Endothelial cell of umbilical vein (primary cell): ENCODE measurements around the gene SAMD11. TPM values are rescaled to one million over a fixed set of nuclear protein-coding genes. Genes with fewer than 3 reads are reported as not detected.

Source experiments
- BruUV-seq: library from RNA; stranded (reverse); fragments of 400-500 nt; replicated peaks from 2 replicates; lab custom pipeline; 2021; lab: Mats Ljungman, UMichigan
- CTCF ChIA-PET: fragments of 300-600, 350-600 bp; sonication (Branson Sonifier 250); formaldehyde crosslinking; loops from one replicate; lab custom pipeline; 2021; ENCODE audit warnings: antibody characterized with exemption, inconsistent platforms; lab: Charles Lee
- POLR2A ChIA-PET: fragments of 300-600, 350-600 bp; sonication (Branson Sonifier 250); formaldehyde crosslinking; loops from one replicate; lab custom pipeline; 2021; ENCODE audit warnings: antibody characterized with exemption, inconsistent platforms; lab: Charles Lee
- DNase-seq: peaks from one replicate; pipeline ENCODE4 v3.0.0-alpha.2; 2011; ENCODE audit warnings: low read depth, low spot score
- FAIRE-seq: peaks from 2 replicates; lab custom pipeline; 2011; peaks lifted over from hg19 to GRCh38; lab: Jason Lieb, UNC
- H2AFZ ChIP-seq: 2 replicates; pipeline ENCODE4 v1.6.0; 2012; ENCODE audit warnings: low read depth, low read length, control low read depth, inconsistent platforms
- H3K27ac ChIP-seq: 2 replicates; pipeline ENCODE4 v1.5.1; 2011; ENCODE audit warnings: low read depth, mild to moderate bottlenecking, control low read depth, low read length, moderate library complexity; ENCODE audit not compliant: insufficient read depth
- H3K27me3 ChIP-seq, 2 experiments: 2 replicates each; pipeline versions ENCODE4 v1.6.0 to v1.6.1; 2011; ENCODE audit warnings: low read length in 2 of 2, mixed read lengths in 1 of 2; ENCODE audit not compliant: control insufficient read depth in 2 of 2, insufficient read depth in 2 of 2
- H3K36me3 ChIP-seq, 2 experiments: 2 replicates in 1 of 2; 3 replicates in 1 of 2; pipeline ENCODE4 v1.5.1; 2011; ENCODE audit warnings: low read length in 2 of 2, mild to moderate bottlenecking in 1 of 2, moderate library complexity in 1 of 2; ENCODE audit not compliant: control insufficient read depth in 2 of 2, insufficient read depth in 2 of 2; ENCODE audit errors: extremely low read depth in 1 of 2
- H3K4me1 ChIP-seq: 3 replicates; pipeline ENCODE4 v1.5.1; 2011; ENCODE audit warnings: mild to moderate bottlenecking, low read length; ENCODE audit not compliant: control insufficient read depth, insufficient read depth; ENCODE audit errors: extremely low read depth
- H3K4me2 ChIP-seq: 2 replicates; pipeline ENCODE4 v1.6.1; 2011; ENCODE audit warnings: low read length, control low read depth, mixed read lengths; ENCODE audit not compliant: insufficient read depth
- H3K4me3 ChIP-seq, 3 experiments: fragments of 200-600 bp in 1 of 3; sonication (generic), shearing (Covaris generic) in 1 of 3; replicated peaks in 1 of 3; 2 replicates each; pipeline ENCODE4 v1.5.1; 2011 to 2016; ENCODE audit warnings: control low read depth in 3 of 3, low read length in 3 of 3, mild to moderate bottlenecking in 2 of 3, inconsistent platforms in 1 of 3, low read depth in 1 of 3, moderate library complexity in 1 of 3; ENCODE audit not compliant: insufficient read depth in 1 of 3
- H3K79me2 ChIP-seq: 2 replicates; pipeline ENCODE4 v1.6.0; 2012; ENCODE audit warnings: low read length, inconsistent platforms; ENCODE audit not compliant: control insufficient read depth, insufficient read depth
- H3K9ac ChIP-seq: replicated peaks from 2 replicates; pipeline ENCODE3; 2011; ENCODE audit warnings: low read length, control low read depth; ENCODE audit not compliant: insufficient read depth; ENCODE audit errors: extremely low read depth
- H3K9me1 ChIP-seq: replicated peaks from 3 replicates; pipeline ENCODE4 v1.6.0; 2011; ENCODE audit warnings: mild to moderate bottlenecking, low read length; ENCODE audit not compliant: control insufficient read depth, insufficient read depth; ENCODE audit errors: extremely low read depth
- H3K9me3 ChIP-seq: replicated peaks from 2 replicates; pipeline ENCODE4 v1.5.1; 2012; ENCODE audit warnings: low read length, inconsistent platforms; ENCODE audit not compliant: control insufficient read depth, insufficient read depth
- H4K20me1 ChIP-seq: replicated peaks from 2 replicates; pipeline ENCODE3; 2011; ENCODE audit warnings: mild to moderate bottlenecking, low read length; ENCODE audit not compliant: control insufficient read depth, insufficient read depth; ENCODE audit errors: extremely low read depth
- EZH2 ChIP-seq: IDR thresholded peaks from 2 replicates; pipeline ENCODE4 v1.6.1; 2012; ENCODE audit warnings: borderline replicate concordance, low read depth, mild to moderate bottlenecking, moderate library complexity, low read length, inconsistent platforms; ENCODE audit not compliant: severe bottlenecking
- FOS ChIP-seq: IDR thresholded peaks from 2 replicates; pipeline ENCODE4 v1.6.1; 2011; ENCODE audit warnings: mild to moderate bottlenecking, low read length, moderate library complexity, borderline replicate concordance; ENCODE audit not compliant: insufficient read depth
- GATA2 ChIP-seq: IDR thresholded peaks from 2 replicates; pipeline ENCODE4 v1.7.0; 2011; ENCODE audit warnings: low read depth, mild to moderate bottlenecking, moderate library complexity, mixed read lengths, low read length; ENCODE audit not compliant: insufficient read length, insufficient read depth
- JUN ChIP-seq: IDR thresholded peaks from 2 replicates; pipeline ENCODE4 v1.6.1; 2011; ENCODE audit warnings: borderline replicate concordance, low read depth; ENCODE audit not compliant: insufficient read length, insufficient read depth
- MYC ChIP-seq: IDR thresholded peaks from one replicate; pipeline ENCODE4 v1.6.1; 2011; ENCODE audit warnings: mild to moderate bottlenecking, low read depth, low read length
- POLR2A ChIP-seq: IDR thresholded peaks from 2 replicates; pipeline ENCODE4 v1.6.1; 2012; ENCODE audit warnings: low read depth, mild to moderate bottlenecking, control low read depth, low read length
- POLR2AphosphoS5 ChIP-seq: IDR thresholded peaks from 2 replicates; pipeline ENCODE4 v1.6.1; 2012; ENCODE audit warnings: low read depth, mild to moderate bottlenecking, control low read depth, low read length, moderate library complexity; ENCODE audit not compliant: insufficient read depth
- dilution Hi-C: fragments of 300-500 bp; cut with MboI; formaldehyde crosslinking; loops from one replicate; pipeline ENCODE4 v1.15.0; 2019; ENCODE audit warnings: low sequenced_read_pairs; ENCODE audit not compliant: extremely low pct_ligation_motif_present
- intact Hi-C: fragments of 100-400 bp; cut with micrococcal nuclease; formaldehyde crosslinking; loops from one replicate; pipeline ENCODE4 v1.10.0; 2022
- polyA plus RNA-seq, 4 experiments: library from polyadenylated mRNA; depleted of rRNA in 3 of 4; stranded (reverse) in 3 of 4; unstranded in 1 of 4; fragments of >200 nt; gene quantifications; 2 replicates each; pipeline versions ENCODE4 v1.2.1 to v1.2.3, GENCODE V29; 2011 to 2012; ENCODE audit warnings: missing spikeins in 1 of 4
- total RNA-seq: library from RNA; stranded (reverse); gene quantifications from 2 replicates; pipeline ENCODE4 v1.2.3, GENCODE V29; 2021
- TF ChIP-seq, protein P1 (sequence below), 2 donors: IDR thresholded peaks; 1 replicate in 1 of 2; 2 replicates in 1 of 2; pipeline ENCODE4 v1.5.1; 2011; ENCODE audit warnings: low read length in 2 of 2, mild to moderate bottlenecking in 2 of 2, moderate library complexity in 2 of 2, control low read depth in 1 of 2, inconsistent platforms in 1 of 2, low read depth in 1 of 2; ENCODE audit not compliant: insufficient read depth in 1 of 2; ENCODE audit errors: extremely low read depth in 1 of 2
- TF ChIP-seq, protein P2 (sequence below): IDR thresholded peaks from 2 replicates; pipeline ENCODE4 v1.6.1; 2011; ENCODE audit not compliant: insufficient read depth, insufficient read length

Gene SAMD11
- total and polyA plus RNA-seq, 2 donors (not counting 3 experiments of a cell fraction or from before 2014, with no cell fraction given) = not detected

GRCh38 chr1:890661-891060 is 33.1 kb upstream of the SAMD11 start:
- ChIA-PET POLR2A (no interaction called here), CTCF (no interaction called here)
- BruUV-seq = no TSS peak
- Histone ChIP-seq H3K9ac (no peak overlapping the region), H3K4me2 (no peak overlapping the region), H3K27me3 (peaks cover 2 to 7% of the 10 kb centered on the region in 2 experiments), H3K4me3 (no peak overlapping the region), H3K4me1 (no peaks in the 10 kb centered on the region), H3K9me1 (no peaks in the 10 kb centered on the region), H3K27ac (no peak overlapping the region), H3K9me3 (no peaks in the 10 kb centered on the region), H4K20me1 (no peaks in the 10 kb centered on the region), H2AFZ (no peak overlapping the region), H3K79me2 (no peaks in the 10 kb centered on the region), H3K36me3 (no peaks in the 10 kb centered on the region)
- dilution Hi-C loops (no loop called here), intact Hi-C loops (no loop called here)
- DNase-seq (no peak), FAIRE-seq (no peak)
- TF ChIP-seq EZH2 = no peak
- TF ChIP-seq, protein P1, sequence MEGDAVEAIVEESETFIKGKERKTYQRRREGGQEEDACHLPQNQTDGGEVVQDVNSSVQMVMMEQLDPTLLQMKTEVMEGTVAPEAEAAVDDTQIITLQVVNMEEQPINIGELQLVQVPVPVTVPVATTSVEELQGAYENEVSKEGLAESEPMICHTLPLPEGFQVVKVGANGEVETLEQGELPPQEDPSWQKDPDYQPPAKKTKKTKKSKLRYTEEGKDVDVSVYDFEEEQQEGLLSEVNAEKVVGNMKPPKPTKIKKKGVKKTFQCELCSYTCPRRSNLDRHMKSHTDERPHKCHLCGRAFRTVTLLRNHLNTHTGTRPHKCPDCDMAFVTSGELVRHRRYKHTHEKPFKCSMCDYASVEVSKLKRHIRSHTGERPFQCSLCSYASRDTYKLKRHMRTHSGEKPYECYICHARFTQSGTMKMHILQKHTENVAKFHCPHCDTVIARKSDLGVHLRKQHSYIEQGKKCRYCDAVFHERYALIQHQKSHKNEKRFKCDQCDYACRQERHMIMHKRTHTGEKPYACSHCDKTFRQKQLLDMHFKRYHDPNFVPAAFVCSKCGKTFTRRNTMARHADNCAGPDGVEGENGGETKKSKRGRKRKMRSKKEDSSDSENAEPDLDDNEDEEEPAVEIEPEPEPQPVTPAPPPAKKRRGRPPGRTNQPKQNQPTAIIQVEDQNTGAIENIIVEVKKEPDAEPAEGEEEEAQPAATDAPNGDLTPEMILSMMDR (IDR thresholded peaks at IDR 0.05; ENCODE audit: extremely low read depth in 1 of 2, insufficient read depth in 1 of 2, low read depth in 1 of 2, low read length in 2 of 2) = no peak
- no peak for TF ChIP-seq POLR2A
- TF ChIP-seq, protein P2, sequence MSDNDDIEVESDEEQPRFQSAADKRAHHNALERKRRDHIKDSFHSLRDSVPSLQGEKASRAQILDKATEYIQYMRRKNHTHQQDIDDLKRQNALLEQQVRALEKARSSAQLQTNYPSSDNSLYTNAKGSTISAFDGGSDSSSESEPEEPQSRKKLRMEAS = no peak
- no peak for TF ChIP-seq GATA2

DNA sequence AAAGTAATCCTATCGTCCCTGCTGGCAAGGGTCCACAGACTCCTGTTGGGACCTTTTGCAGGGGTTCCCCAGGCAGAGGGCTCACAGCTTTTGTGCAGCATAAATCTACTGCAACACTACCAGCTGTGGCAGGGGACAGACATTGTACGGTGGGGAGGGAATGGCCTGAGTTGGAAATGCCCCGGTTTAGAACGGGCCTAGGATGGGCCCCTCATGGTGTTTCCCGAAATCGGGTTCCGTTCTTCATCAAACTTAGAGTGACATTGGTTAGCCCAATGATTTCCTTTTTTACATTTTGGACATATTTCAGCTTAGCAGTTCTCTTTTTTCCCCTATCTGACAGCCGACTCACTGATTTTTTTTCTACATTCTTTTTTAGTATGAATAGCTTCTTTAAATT is 26.5 kb upstream of the SAMD11 start:
- H2AFZ ChIP-seq = no peak overlapping the region
- H3K9me3 ChIP-seq = no peaks in the 10 kb centered on the region
- FAIRE-seq (no peak), DNase-seq (no peak)
- H3K4me1 ChIP-seq = no peaks in the 10 kb centered on the region
- no peaks in the 10 kb centered on the region for H3K79me2 ChIP-seq
- no peaks in the 10 kb centered on the region for H3K36me3 ChIP-seq
- H4K20me1 ChIP-seq = no peaks in the 10 kb centered on the region
- POLR2A ChIA-PET = no interaction called here
- intact Hi-C loops (no loop called here), dilution Hi-C loops (no loop called here)
- no peak overlapping the region for H3K4me2 ChIP-seq
- peaks cover 2 to 6% of the 10 kb centered on the region in 2 experiments for H3K27me3 ChIP-seq
- CTCF ChIA-PET = no interaction called here
- H3K27ac ChIP-seq = no peak overlapping the region
- no peak overlapping the region for H3K9ac ChIP-seq
- no peak overlapping the region for H3K4me3 ChIP-seq
- no TSS peak for BruUV-seq
- no peaks in the 10 kb centered on the region for H3K9me1 ChIP-seq
- no peak for TF ChIP-seq JUN
- no peak for TF ChIP-seq POLR2AphosphoS5
- no peak for TF ChIP-seq POLR2A
- TF ChIP-seq FOS = no peak
- TF ChIP-seq MYC = no peak
- TF ChIP-seq, protein P1 (IDR thresholded peaks at IDR 0.05; ENCODE audit: extremely low read depth in 1 of 2, insufficient read depth in 1 of 2, low read depth in 1 of 2, low read length in 2 of 2) = no peak
- TF ChIP-seq GATA2 = no peak
- TF ChIP-seq EZH2 = no peak
- TF ChIP-seq, protein P2 = no peak
